ENCODE data around the gene METTL14.
A peak's percentile ranks its signal among the peaks of the same experiment; 100 is the strongest.

The METTL14 gene

DNA sequence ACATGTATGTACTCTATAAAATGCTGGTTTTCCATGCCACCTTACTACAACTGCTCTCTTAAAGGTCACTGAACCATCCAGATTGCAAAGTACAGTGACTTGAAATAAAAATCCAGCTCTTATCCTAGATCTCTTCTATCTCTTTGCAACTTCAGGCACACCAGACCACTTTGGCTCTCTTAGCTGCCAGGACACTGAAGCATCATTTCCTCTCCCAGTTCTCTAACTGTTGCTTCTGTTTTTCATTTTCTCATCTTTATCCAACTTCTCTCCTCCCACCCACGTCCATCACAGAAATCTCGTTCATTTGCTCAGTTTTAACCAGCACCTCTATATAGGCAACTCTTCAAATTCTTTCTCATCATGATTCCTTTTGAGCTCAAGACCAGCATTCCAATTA is 74.3 kb downstream of the METTL14 start:
- H2AFZ ChIP-seq (ENCODE audit: low read depth) = no peak overlapping the region
- H3K36me3 ChIP-seq (ENCODE audit: insufficient read depth) = 0 out of 2 replicates have a peak, but pooled peaks cover 6% of the 10 kb centered on the region
- peak overlapping the region; percentile 9; the same call in 1 of the 2 replicates for H3K4me2 ChIP-seq
- no peak overlapping the region for H3K4me3 ChIP-seq (IDR thresholded peaks at IDR 0.05; ENCODE audit: insufficient read depth, low read depth, low read length)
- peaks cover 29% of the 10 kb centered on the region for H3K4me1 ChIP-seq (ENCODE audit: low read depth, poor library complexity, severe bottlenecking)
- H3K27ac ChIP-seq = no peak overlapping the region
- H4K20me1 ChIP-seq (ENCODE audit: insufficient read depth) = no peaks in the 10 kb centered on the region
- no peaks in the 10 kb centered on the region for H3K79me2 ChIP-seq (ENCODE audit: insufficient read depth, low read depth)
- TF ChIP-seq, protein P1, sequence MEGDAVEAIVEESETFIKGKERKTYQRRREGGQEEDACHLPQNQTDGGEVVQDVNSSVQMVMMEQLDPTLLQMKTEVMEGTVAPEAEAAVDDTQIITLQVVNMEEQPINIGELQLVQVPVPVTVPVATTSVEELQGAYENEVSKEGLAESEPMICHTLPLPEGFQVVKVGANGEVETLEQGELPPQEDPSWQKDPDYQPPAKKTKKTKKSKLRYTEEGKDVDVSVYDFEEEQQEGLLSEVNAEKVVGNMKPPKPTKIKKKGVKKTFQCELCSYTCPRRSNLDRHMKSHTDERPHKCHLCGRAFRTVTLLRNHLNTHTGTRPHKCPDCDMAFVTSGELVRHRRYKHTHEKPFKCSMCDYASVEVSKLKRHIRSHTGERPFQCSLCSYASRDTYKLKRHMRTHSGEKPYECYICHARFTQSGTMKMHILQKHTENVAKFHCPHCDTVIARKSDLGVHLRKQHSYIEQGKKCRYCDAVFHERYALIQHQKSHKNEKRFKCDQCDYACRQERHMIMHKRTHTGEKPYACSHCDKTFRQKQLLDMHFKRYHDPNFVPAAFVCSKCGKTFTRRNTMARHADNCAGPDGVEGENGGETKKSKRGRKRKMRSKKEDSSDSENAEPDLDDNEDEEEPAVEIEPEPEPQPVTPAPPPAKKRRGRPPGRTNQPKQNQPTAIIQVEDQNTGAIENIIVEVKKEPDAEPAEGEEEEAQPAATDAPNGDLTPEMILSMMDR (conservative IDR thresholded peaks at IDR 0.05; ENCODE audit: low read depth, low read length) = no peak
- no peaks in the 10 kb centered on the region for H3K27me3 ChIP-seq (ENCODE audit: insufficient read depth, low read depth)
- H3K9ac ChIP-seq = no peak overlapping the region

GRCh38 chr4:118760092-118760491 is 74.9 kb downstream of the METTL14 start:
- no peak overlapping the region for H3K4me3 ChIP-seq (IDR thresholded peaks at IDR 0.05; ENCODE audit: insufficient read depth, low read depth, low read length)
- H3K27ac ChIP-seq = peak overlapping the region; percentile 2; the same call in 1 of the 2 replicates
- peaks cover 29% of the 10 kb centered on the region for H3K4me1 ChIP-seq (ENCODE audit: low read depth, poor library complexity, severe bottlenecking)
- H3K79me2 ChIP-seq (ENCODE audit: insufficient read depth, low read depth) = no peaks in the 10 kb centered on the region
- H3K27me3 ChIP-seq (ENCODE audit: insufficient read depth, low read depth) = no peaks in the 10 kb centered on the region
- H4K20me1 ChIP-seq (ENCODE audit: insufficient read depth) = no peaks in the 10 kb centered on the region
- peak overlapping the region; percentile 9; the same call in 1 of the 2 replicates for H3K4me2 ChIP-seq
- no peak overlapping the region for H3K9ac ChIP-seq
- H3K36me3 ChIP-seq (ENCODE audit: insufficient read depth) = 0 out of 2 replicates have a peak, but pooled peaks cover 6% of the 10 kb centered on the region
- TF ChIP-seq, protein P1 (conservative IDR thresholded peaks at IDR 0.05; ENCODE audit: low read depth, low read length) = no peak
- H2AFZ ChIP-seq (ENCODE audit: low read depth) = no peak overlapping the region

GRCh38 chr4:118760493-118760892 is 75.3 kb downstream of the METTL14 start:
- Histone ChIP-seq H3K9ac (no peak overlapping the region), H3K36me3 (ENCODE audit: insufficient read depth) (0 out of 2 replicates have a peak, but pooled peaks cover 6% of the 10 kb centered on the region), H3K27me3 (ENCODE audit: insufficient read depth, low read depth) (no peaks in the 10 kb centered on the region), H4K20me1 (ENCODE audit: insufficient read depth) (no peaks in the 10 kb centered on the region), H3K79me2 (ENCODE audit: insufficient read depth, low read depth) (no peaks in the 10 kb centered on the region), H3K27ac (peak overlapping the region; percentile 2; the same call in 1 of the 2 replicates), H3K4me2 (peak overlapping the region; percentile 9; the same call in 1 of the 2 replicates), H3K4me3 (IDR thresholded peaks at IDR 0.05; ENCODE audit: insufficient read depth, low read depth, low read length) (no peak overlapping the region), H3K4me1 (ENCODE audit: low read depth, poor library complexity, severe bottlenecking) (peaks cover 29% of the 10 kb centered on the region), H2AFZ (ENCODE audit: low read depth) (no peak overlapping the region)
- TF ChIP-seq, protein P1 (conservative IDR thresholded peaks at IDR 0.05; ENCODE audit: low read depth, low read length) = no peak

DNA sequence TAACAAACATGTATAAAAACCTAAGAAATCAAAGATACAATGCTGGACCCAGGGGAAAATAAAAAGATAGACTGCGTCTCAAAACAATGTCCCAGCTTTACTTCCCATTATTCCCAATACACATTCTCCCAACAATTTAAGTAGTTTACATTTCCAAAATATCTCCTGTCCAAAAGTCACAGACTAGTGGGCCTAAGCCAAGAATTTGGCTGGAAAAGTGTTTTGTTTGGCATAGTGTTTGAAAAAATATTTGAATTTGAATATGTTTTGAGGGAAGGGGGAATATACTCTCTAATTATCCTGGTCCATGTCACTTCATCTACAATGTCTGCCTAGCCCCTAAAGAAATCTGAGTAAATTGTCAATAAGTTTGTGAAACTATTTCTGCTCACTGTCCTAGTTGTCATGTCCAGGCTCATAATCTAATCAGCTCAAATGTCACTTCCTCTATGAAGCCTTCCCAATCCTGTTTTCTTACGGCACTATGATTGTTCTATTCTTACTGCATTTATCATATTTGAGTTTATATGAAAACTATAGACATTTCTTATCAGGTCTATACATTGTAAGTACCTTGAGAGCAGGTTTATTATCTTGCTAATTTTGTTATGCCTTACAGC is 76.3 kb downstream of the METTL14 start:
- H3K4me2 ChIP-seq = peak overlapping the region; percentile 9; the same call in 1 of the 2 replicates
- H2AFZ ChIP-seq (ENCODE audit: low read depth) = no peak overlapping the region
- H3K4me1 ChIP-seq (ENCODE audit: low read depth, poor library complexity, severe bottlenecking) = peaks cover 29% of the 10 kb centered on the region

More for the DNA sequence above, 76.3 kb downstream of the METTL14 start:
- Histone ChIP-seq H3K27me3 (ENCODE audit: insufficient read depth, low read depth) (no peaks in the 10 kb centered on the region), H3K4me3 (IDR thresholded peaks at IDR 0.05; ENCODE audit: insufficient read depth, low read depth, low read length) (no peak overlapping the region), H3K79me2 (ENCODE audit: insufficient read depth, low read depth) (no peaks in the 10 kb centered on the region), H3K36me3 (ENCODE audit: insufficient read depth) (0 out of 2 replicates have a peak, but pooled peaks cover 6% of the 10 kb centered on the region), H3K27ac (no peak overlapping the region; the same call in 1 of the 2 replicates), H4K20me1 (ENCODE audit: insufficient read depth) (no peaks in the 10 kb centered on the region), H3K9ac (no peak overlapping the region)
- TF ChIP-seq, protein P1 (conservative IDR thresholded peaks at IDR 0.05; ENCODE audit: low read depth, low read length) = no peak
